Breast epithelium (tissue), 3 donors: ENCODE results near the gene DHX35.

ENCODE experiments used
- POLR2A ChIP-seq: fragments of 450-650 bp; IDR thresholded peaks from one replicate; pipeline ENCODE4 v1.6.1; 2016; ENCODE audit warnings: antibody characterized with exemption, mild to moderate bottlenecking, moderate library complexity
- POLR2AphosphoS5 ChIP-seq, 3 donors: sonication (generic); formaldehyde crosslinking; IDR thresholded peaks; one replicate each; pipeline ENCODE4 v1.6.1; 2017; ENCODE audit warnings: antibody characterized with exemption in 3 of 3
- TF ChIP-seq, protein P1 (sequence below), 3 donors: fragments of 450-650 bp; IDR thresholded peaks; one replicate each; pipeline ENCODE4 v1.5.1; 2016 to 2017; ENCODE audit warnings: antibody characterized with exemption in 3 of 3, mild to moderate bottlenecking in 3 of 3, moderate library complexity in 3 of 3

GRCh38 chr20:38941726-38942389 is 20.3 kb upstream of the DHX35 start:
- TF ChIP-seq, protein P1, sequence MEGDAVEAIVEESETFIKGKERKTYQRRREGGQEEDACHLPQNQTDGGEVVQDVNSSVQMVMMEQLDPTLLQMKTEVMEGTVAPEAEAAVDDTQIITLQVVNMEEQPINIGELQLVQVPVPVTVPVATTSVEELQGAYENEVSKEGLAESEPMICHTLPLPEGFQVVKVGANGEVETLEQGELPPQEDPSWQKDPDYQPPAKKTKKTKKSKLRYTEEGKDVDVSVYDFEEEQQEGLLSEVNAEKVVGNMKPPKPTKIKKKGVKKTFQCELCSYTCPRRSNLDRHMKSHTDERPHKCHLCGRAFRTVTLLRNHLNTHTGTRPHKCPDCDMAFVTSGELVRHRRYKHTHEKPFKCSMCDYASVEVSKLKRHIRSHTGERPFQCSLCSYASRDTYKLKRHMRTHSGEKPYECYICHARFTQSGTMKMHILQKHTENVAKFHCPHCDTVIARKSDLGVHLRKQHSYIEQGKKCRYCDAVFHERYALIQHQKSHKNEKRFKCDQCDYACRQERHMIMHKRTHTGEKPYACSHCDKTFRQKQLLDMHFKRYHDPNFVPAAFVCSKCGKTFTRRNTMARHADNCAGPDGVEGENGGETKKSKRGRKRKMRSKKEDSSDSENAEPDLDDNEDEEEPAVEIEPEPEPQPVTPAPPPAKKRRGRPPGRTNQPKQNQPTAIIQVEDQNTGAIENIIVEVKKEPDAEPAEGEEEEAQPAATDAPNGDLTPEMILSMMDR (IDR thresholded peaks at IDR 0.05) = no peak
- no peak for TF ChIP-seq POLR2A
- no peak for TF ChIP-seq POLR2AphosphoS5 (IDR thresholded peaks at IDR 0.05)
